SU-DHL-6 (cell line): ENCODE results near the gene CEP70.

Experiments
- CTCF ChIP-seq: fragments of 200-600 bp; sonication (generic); IDR thresholded peaks from one replicate; pipeline ENCODE4 v1.5.1; 2017; ENCODE audit warnings: antibody characterized with exemption, mild to moderate bottlenecking, low read length, moderate library complexity; ENCODE audit not compliant: insufficient read depth, poor library complexity, severe bottlenecking
- EZH2phosphoT487 ChIP-seq: fragments of 200-600 bp; sonication (generic), shearing (Covaris generic); conservative IDR thresholded peaks from 2 replicates; pipeline ENCODE4 v1.6.1; 2018; ENCODE audit warnings: mild to moderate bottlenecking, antibody characterized with exemption, low read length, moderate library complexity, mixed read lengths

- no peak for TF ChIP-seq CTCF
- no peak for TF ChIP-seq EZH2phosphoT487
Observed at GRCh38 chr3:138549179-138549977, 44.7 kb downstream of the CEP70 start.
